ENCODE data around the gene ARHGEF4.
A peak's percentile ranks its signal among the peaks of the same experiment; 100 is the strongest.

ARHGEF4 gene

GRCh38 chr2:130951018-130951417 is 114.3 kb downstream of the ARHGEF4 start:
- no peak overlapping the region for H3K4me3 ChIP-seq (ENCODE audit: low read length)
- no peak for DNase-seq (ENCODE audit: low read depth)
- no peak for TF ChIP-seq CTCF (IDR thresholded peaks at IDR 0.05; ENCODE audit: insufficient read depth, low read depth, low read length, missing control alignments)

- no peak overlapping the region for H3K4me3 ChIP-seq (ENCODE audit: low read length)
- TF ChIP-seq CTCF (IDR thresholded peaks at IDR 0.05; ENCODE audit: insufficient read depth, low read depth, low read length, missing control alignments) = no peak
- no peak for DNase-seq (ENCODE audit: low read depth)
Measured at GRCh38 chr2:130954873-130955272, 118.2 kb downstream of the ARHGEF4 start.

- DNase-seq (ENCODE audit: low read depth) = no peak
- no peak overlapping the region for H3K4me3 ChIP-seq (ENCODE audit: low read length)
- no peak for TF ChIP-seq CTCF (IDR thresholded peaks at IDR 0.05; ENCODE audit: insufficient read depth, low read depth, low read length, missing control alignments)
Measured at GRCh38 chr2:130957915-130958314, 121.2 kb downstream of the ARHGEF4 start.

- H3K4me3 ChIP-seq (ENCODE audit: low read length) = no peak overlapping the region
- TF ChIP-seq CTCF (IDR thresholded peaks at IDR 0.05; ENCODE audit: insufficient read depth, low read depth, low read length, missing control alignments) = no peak
- no peak for DNase-seq (ENCODE audit: low read depth)
Measured at GRCh38 chr2:130963196-130963848, 126.6 kb downstream of the ARHGEF4 start.

GRCh38 chr2:130963849-130964793 is 127.4 kb downstream of the ARHGEF4 start:
- peak; percentile 44 for TF ChIP-seq CTCF (IDR thresholded peaks at IDR 0.05; ENCODE audit: insufficient read depth, low read depth, low read length, missing control alignments)
- peak; percentile 45 for DNase-seq (ENCODE audit: low read depth)
- no peak overlapping the region for H3K4me3 ChIP-seq (ENCODE audit: low read length)

GRCh38 chr2:130964931-130965330 is 128.2 kb downstream of the ARHGEF4 start:
- TF ChIP-seq CTCF (IDR thresholded peaks at IDR 0.05; ENCODE audit: insufficient read depth, low read depth, low read length, missing control alignments) = no peak
- no peak overlapping the region for H3K4me3 ChIP-seq (ENCODE audit: low read length)
- DNase-seq (ENCODE audit: low read depth) = no peak
